HG02642 (cell line): ENCODE results near the gene TRUB2.
"Not testable (repeated sequence)": the region's sequence is repeated elsewhere in the genome, so short reads cannot be mapped to it uniquely, and the experiment has no call there.

ENCODE experiments used
- ATAC-seq: cut with Tn5 transposase; IDR thresholded peaks from one replicate; pipeline ENCODE4 v1.9.1; 2021; ENCODE audit warnings: mild to moderate bottlenecking; ENCODE audit not compliant: unreplicated experiment, poor library complexity

Gene TRUB2

DNA sequence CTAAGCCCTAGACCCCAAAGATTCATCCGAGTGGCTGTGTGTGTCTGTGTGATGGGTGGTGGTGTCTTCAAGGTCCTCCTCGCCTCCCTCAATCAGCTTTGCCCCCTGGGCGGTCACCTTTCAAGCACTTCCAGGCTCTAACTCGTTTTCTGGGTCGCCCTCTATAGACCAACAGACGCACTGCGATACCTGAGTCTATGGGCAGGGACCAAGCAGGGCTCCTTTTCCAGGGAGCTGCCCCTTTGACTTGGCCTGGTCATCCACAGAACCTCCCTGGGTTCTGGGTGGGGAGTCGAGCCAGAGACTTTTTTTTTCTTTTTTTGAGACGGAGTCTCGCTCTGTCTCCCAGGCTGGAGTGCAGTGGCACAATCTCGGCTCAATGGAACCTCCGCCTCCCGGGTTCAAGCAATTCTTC lies 19.2 kb upstream of the TRUB2 start:
- no peak for ATAC-seq

DNA sequence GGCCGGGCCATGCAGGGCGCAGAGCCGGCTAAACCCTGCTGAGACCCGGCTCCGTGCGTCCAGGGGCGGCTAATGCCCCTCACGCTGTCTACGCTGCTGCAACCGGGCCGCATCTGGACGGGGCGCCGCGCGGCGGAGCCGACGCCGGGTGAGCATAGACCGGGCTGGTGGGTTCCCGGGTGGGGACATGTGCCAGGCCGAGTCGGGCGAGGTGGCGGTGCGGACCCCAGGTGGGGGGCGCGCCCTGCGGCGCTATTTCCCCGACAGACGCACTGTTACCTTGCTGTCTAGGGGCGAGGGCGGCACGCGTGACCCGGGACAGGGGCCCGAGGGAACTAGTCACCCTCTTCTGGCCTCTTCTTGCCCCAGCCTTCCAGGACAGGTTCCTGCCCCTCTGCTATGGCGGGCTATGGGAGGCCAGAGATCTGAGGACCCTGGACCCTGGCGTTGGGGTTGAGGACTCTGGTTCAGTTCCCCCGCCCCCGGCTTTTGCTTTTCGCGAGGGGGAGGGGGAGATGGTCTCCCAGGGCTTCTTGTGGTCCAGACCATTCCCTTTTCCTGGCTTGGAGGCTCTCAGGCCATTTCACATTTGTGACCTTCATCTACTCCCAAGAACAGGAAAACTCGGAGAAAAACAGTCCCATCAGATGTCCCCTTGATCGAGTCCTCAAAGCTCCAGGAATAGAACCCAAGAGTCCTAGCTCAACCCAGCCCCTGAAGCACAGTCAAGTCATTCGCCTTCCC lies 18.6 kb upstream of the TRUB2 start:
- ATAC-seq = peak; percentile 37

DNA sequence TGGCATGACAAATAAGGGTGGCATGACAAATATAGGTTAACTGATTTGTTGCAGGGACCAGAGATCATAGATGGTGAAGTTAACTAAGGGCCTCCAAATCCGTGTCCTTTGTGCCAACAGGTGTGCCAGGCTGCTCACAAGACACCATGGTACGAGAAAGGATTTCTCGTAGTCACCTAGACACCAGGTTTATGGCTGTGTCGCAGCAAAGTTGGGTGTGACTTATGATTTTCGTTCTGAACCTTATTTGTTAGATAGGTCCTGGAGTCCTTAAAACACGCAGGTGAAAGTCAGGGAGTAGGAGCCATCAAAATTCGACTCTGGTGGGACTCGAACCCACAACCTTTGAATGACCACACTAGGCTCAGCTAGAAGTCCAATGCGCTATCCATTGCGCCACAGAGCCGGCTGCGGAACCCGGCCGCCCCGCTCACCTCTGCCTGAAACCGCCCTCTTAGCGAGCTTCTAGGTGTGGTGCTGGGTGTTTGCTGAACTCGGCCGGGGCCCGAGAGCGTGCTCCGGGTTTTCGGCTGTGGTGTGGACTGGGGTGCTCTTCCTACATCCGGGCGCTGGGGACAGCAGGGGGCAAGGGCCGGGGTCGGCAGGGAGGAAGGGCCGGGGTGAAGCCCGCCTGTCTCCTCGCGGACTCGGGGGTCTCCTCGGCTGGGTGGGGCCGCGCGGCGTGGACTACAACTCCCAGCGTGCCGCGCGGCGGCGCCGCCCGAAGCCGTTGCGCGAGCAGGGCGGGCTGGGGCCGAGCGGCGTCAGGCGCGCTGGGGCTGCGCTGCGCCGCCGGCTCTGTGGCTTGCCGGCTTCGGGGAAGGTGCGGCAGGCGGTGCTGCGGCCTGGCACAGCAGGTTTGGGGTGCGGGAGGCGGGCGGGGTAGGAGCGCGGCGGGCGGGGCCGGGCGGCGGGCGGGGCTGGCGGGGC lies 17.8 kb upstream of the TRUB2 start, which contains the start of gene SLC27A4:
Gene SLC27A4, plus strand, starts transcription at position 767 of the 930 bp plus-strand sequence. CDS start 2,606 bp downstream, outside the sequence.
- ATAC-seq = peak; percentile 83

DNA sequence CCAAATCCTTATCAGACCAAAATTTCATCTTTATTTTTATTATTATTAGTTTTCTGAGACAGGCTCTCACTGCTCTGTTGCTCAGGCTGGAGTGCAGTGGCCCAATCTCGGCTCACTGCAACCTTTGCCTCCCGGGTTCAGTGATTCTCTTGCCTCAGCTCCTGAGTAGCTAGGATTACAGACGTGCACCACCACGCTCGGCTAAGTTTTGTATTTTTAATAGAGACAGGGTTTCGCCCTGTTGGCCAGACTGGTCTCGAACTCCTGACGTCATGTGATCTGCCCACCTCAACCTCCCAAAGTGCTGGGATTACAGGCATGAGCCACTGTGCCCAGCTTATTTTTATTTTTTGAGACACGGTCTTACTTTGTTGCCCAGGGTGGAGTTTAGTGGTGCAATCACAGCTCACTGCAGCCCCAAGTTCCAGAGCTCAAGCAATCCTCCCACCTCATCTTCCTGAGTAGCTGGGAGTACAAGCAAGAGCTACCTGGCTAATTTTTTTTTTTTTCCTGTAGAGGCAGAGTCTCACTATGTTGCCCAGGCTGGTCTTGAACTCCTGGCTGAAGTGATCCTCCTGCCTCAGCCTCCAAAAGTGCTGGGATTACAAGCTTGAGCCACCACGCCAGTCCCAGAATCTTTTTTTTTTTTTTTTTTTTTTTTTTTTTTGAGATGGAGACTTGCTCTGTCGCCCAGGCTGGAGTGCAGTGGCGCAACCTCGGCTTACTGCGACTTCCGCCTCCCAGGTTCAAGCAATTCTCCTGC lies 16.8 kb upstream of the TRUB2 start:
- ATAC-seq = not testable (repeated sequence)

DNA sequence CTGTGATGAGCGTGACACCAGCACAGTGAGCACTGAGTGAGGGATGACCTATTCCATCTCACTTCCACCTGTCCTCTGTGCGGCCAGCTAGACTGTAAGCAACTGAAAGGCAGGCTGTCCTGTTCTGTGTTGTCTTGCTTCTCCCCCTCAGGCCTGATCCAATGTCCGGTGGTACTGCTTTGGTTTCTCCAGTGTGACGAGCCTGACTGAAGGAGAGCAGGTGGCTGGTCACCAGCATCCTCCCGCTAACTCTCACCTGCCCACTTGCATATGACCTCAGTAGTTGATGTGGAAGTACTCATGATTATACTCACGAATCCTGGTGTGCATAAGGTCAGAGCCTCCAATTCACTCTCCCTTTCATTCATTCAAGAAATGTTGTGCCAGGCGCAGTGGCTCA lies 15.7 kb upstream of the TRUB2 start:
- no peak for ATAC-seq

DNA sequence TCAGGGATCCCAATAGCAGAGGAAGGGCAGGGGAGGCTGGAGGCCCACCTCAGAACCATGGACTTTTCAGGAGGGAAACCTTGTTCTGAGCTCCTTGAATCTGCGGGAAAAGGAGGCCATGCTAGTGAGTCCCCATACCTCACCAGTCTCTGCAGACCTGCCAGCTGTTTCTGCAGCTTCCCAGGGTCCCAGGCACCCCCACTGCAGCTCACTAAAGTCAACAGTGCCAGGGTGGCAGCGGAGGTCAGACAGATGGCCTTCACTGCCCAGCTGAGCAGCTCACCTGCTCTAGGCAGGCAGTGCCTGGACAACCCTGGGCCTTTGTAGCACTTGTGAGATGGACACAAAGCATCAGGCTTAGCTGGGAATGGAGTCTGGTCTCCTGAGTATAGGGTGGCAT lies 13.7 kb upstream of the TRUB2 start:
- no peak for ATAC-seq

DNA sequence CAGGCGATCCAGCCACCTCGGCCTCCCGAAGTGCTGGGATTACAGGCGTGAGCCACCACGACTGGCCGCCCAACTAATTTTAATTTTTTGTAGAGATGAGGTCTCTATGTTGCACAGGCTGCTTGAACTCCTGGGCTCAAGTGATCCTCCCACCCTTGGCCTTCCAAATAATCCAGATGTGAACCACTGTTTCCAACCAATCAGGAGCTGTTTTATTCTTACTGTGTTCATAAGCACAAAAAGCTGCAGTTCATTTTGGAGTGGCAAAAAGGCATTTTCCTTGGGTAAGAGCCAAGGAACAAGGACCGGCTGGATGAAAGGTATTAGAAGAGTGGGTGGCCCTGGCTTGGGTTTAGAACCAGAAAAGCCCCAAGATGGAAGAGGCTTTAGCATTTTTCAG lies 12.9 kb upstream of the TRUB2 start:
- no peak for ATAC-seq

DNA sequence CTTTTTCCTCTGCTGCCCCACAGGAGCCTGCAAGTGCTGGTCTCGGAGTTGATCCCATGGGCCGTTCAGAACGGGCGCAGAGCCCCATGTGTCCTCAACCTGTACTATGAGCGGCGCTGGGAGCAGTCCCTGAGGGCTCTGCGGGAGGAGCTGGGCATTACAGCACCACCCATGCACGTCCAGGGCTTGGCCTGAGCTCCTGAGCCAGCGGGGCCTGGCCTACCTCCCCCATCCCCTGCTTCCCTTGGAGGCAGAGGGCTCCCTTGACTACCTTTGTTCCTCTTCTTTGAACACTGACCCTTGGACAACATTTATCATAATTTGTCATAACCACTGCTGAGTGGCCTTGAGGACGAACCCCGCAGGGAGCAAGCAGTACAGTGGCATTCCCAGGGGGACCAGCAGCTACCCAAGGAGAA lies 11.2 kb upstream of the TRUB2 start:
- no peak for ATAC-seq

DNA sequence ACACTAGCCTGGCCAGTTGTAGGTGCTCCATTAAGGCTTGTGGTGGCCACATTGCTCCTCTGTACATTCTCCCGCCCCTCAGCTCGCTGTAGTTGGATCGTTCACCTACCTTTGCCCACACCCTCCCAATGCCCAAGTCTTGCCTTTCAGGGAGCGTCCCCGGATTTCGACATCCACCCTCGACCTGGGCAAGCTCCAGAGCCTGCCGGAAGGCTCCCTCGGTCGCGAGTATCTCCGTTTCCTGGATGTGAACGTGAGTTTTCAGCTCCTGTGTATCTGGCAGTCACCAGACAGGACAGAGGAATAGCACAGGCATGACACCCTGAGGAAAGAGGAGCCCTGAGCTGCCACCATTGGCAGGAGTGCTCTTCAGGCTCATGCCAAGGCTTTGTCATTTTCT lies 3.4 kb upstream of the TRUB2 start:
- ATAC-seq = no peak

DNA sequence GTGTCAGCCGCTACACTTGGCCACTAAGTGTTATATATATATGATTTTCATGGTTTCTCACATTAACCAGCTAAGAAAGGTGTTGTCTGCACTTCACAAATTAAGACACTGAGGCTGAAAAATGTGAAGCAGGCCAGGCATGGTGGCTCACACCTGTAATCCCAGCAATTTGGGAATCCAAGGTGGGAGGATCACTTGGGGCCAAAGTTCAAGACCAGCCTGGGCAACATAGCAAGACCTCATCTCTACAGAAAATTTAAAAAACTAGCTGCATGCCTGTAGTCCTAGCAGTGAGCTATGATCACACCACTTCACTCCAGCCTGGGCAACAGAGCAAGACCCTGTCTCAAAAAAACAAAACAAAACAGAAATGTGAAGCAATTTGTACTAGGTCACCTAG lies 2.2 kb upstream of the TRUB2 start:
- ATAC-seq = no peak

DNA sequence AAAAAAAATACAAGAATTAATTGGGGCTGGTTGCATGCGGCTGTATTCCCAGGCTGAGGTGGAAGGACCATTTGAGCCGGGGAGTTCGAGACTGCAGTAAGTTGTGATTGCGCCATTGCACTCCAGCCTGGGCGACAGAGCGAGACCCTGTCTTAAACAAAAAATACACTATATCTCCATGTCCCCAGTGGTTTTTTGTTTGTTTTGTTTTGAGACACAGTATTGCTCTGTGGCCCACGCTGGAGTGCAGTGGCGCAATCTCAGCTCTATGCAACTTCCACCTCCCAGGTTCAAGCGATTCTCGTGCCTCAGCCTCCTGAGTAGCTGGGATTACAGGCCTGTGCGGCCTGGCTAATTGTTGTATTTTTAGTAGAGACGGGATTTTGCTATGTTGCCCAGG lies 1.5 kb upstream of the TRUB2 start:
- no peak for ATAC-seq

DNA sequence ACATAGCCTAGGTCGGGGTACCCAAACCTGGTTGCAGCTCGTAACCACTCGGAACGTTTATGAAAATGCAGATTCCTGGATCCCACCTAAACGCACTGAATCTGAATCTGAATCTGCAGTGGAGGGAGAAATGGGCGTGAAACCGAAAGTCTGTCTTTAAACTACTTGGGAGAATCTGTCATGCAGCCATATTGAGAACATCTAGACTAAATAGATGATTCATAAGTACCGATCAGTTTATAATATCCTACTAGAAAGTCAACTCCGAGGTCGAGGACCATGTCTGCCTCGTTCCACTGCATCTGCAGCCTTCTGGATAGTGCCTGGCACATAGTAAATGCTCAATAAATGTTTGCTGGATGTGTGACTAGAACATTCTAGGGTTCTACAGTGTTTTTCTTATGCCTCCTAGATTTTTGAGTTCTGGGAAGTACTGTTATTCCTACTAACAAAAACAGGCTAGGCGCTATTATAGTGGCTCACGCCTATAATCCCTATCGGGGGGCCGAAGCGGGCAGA lies 1.0 kb upstream of the TRUB2 start:
- ATAC-seq = no peak

DNA sequence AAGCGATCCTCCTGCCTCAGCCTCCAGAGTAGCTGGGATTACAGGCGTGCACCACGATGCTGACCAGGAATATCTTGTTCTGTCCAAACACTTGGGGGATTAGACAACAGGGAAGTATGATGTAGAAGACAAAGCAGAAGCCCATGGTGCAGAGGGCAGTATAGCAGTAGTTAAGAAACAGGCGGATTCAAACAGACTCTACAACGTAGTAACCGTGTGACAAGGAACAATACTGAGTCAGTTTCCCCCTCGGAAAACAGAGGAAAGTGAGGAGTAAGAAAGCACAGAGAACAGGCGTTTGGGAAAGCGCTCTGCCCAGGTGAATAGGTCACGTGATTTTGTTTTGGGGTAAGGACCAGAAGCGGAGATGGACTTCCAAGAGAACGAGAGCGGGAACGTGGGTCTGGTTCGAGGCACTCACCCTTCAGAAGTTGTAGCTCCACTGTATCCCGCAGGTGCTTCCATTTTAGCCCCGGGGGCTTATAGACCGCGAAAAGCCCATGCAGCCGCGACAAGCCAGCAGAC lies 306 bp downstream of the TRUB2 start:
- ATAC-seq = peak; percentile 13

DNA sequence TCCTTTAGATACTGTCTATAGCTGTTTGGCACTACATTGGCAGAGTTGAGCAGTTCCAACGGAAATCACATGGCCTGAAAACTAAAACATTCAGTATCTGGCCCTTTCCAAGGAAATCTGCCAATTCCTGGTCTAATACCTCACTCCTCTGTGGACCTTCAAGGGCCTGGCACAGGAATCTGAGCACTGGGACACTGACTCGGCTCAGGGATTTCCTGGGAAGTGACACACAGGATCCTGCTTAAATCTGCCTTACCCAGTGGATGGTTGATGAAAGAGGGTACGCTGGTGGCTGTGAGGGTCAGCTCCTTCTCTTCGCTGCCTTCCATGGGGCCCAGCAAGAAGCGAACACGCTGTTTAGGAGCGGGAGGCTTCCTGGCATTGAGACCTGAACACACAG lies 904 bp downstream of the TRUB2 start:
- no peak for ATAC-seq

DNA sequence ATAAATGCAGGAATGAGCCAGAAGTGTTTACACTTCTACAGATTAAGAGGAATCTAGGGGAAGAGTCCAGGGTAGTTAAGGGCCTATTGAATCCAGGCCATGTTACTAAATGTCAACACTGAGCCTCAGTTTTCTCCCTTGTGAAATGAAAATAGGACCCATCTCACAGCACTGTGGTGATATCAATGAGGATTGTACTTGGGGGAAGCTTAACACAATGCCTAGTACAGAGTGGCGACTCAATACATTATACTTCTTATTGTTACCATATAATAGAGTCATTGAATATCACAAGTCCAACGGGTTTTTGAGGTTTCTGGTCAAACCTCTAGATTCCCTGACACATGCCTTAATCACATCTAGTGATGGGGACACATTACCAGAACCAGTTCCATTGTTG lies 4.6 kb downstream of the TRUB2 start:
- ATAC-seq = no peak

DNA sequence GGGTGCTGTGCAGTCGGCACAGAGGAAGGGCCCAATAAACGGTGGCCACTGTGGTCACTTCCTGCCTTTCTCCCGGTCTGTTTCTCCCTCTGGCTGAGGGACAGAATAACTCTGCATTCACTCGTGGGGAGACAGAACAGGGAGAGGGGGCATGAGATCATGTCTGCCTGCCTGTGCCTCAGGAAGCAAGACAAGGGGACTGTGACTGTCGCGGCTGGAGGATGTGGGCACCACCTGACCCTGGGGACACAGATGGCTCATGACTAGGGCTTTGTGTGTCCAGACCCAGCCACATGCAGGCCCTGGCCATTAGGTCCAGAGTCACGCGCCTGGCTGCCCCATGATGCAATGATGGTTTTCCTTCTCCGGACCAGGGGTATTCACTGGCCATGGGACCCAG lies 5.8 kb downstream of the TRUB2 start:
- no peak for ATAC-seq

DNA sequence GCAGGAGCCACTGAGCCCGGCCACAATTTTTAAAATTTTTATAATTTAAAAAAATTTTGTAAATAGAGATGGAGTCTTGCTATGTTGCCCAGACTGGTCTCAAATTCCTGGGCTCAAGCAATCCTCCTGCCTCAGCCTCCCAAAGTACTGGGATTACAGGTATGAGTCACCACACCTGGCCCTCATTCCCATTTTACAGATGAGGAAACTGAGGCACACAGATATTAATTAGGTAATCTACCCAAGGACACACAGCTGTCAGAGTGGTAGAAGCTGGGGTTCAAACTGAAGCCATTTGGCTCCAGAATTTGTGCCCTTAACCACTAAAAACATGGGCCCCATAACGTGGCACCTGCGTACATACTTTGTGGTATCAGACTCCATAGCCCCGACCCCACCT lies 7.5 kb downstream of the TRUB2 start:
- ATAC-seq = no peak

DNA sequence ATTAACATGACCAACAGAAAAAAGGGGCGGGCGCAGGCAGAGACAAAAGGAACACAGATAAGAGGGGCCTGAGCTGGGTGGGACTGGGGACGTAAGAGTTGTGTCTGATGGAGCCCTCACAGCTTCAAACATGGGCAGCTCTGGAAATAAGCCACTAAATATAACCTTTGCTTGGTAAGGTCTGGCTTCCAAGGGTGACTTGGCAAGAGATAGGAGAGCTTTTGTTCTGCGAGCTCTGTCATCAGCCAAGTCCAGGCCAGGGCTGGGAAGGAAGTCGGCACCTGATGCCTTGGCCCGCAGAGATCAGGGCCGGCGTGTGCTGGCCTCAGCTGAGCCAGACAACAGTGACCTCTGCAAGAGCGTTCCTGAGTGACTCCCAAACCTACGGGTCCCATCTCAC lies 11.8 kb downstream of the TRUB2 start:
- no peak for ATAC-seq

DNA sequence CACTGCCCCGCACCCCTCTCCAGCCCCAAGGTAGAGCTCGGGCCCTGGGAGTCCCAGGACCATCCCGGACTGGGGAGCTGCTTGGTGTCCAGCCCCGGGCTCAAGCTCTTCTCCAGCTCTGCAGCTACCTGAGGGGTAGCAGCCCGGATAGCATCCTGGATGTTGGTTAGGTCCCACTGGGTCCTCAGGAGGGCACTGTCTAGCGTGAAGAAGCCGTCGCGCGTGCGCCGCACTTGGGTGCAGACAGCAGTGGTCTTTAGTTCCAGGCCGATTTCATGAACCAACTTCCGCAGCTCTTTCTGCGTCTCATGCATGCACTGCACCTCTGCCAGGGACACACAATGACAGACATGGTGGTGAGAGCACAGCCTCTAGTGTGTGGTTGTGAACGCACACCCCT lies 12.7 kb downstream of the TRUB2 start:
- no peak for ATAC-seq

DNA sequence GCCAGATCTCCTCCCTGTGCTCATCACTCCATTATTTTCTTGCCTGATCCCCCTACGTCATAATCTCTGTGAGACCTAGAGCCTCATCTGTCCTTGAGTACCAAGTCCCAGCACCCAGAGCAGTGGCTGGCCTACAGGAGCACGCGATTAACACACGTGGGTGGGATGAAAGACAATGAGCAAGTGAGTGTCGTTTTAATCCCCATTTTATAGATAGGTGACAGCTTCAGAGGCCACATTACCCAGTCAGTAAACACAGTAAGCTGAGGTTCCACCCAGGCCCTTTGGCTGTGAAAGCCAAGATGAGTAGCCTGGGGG lies 17.3 kb downstream of the TRUB2 start:
- no peak for ATAC-seq
